Jurkat, Clone E6-1 (cell line): ENCODE results near the gene CORO1C.
A peak's percentile ranks its signal among the peaks of the same experiment; 100 is the strongest.

Source experiments
- DNase-seq: peaks from one replicate; pipeline ENCODE4 v3.0.0-alpha.2; 2011; ENCODE audit warnings: low read depth, low spot score
- H3K4me3 ChIP-seq: 2 replicates; pipeline ENCODE4 v1.5.1; 2011; ENCODE audit warnings: mild to moderate bottlenecking, low read length, control low read depth, moderate library complexity

Gene CORO1C

DNA sequence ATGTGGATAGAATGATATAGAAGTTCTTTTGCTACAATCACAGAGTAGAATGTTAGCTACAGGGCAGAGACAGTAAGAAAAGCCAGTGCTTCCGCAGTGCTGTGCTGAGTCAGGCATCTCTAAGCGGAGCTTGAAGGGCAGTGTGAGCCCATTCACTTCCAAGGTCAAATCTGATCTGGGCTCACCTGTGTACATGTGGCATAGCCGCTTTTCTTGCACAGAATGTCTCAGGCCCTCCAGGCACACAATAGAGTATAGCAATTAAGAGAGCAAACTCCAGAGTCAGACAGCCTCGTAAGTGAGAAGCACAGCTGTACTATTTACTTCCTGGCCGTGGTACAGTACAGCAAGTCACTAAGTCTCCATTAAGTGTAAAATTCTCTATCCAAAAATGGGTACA is 26.8 kb downstream of the CORO1C start:
- no peak for DNase-seq
- H3K4me3 ChIP-seq: no peak overlapping the region

DNA sequence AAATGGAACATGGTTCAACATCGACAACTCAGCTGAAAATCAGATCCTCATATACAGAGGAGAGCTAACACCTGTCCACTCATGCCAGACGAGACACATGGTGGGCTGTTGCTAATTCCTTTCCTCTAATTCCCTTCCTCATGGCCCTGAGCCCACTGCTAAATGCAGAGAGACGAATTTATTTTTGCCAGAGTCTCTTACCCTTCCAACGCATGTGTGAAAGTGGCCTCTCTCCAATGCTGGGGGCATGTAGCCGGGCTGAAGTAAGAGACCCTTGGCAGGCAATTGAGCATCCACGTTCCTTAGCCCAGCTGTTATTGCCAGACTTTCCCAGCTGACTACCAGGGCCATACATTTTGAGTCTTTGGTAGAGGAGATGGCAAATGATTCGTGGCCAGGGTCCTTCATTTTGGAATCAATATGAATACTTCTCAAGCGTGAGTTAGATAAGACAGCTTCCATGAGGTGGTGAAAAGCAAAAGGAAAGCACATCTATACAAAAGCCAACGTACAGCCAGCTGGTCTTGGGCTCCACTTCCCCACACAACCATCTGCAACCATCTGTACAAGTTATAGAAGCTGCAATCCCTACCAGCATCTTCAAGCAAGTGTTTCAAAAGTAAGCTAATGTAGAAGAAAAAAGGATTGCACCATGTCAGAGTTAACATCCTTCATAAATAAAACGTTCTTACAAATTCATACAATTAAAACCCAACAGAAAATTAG is 28.6 kb downstream of the CORO1C start:
- DNase-seq: no peak
- no peak overlapping the region for H3K4me3 ChIP-seq

DNA sequence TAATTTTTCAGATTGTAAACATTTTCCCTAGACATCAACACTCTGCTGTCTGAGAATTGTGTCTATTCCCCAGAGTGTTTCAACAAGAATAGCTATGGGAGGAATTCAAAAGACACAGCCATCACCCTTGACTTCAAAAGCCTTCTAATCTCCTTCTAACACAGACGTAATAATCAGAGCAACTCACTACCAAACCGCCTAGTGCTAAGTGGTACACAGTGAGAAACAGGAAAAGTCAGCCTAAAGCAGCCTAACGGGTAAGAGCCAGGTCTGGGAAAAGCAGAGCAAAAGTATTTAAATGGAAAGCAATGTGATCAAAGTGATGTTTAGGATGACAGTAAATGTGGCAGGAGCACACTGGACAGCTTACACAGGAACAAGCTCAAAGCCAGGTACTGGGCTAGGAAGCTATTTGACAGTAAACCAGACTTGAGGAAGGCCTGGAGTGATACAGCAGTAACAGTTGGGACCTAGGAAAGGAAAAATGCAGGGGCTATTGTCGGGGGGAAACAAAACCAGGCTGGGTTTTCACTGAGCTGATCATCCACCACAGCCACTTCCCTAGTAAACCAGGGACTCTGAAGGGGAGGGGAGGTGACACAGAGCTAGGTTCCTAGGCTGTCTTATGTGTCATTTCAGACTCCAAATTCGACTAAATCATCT is 29.4 kb downstream of the CORO1C start:
- no peak overlapping the region for H3K4me3 ChIP-seq
- DNase-seq: no peak

DNA sequence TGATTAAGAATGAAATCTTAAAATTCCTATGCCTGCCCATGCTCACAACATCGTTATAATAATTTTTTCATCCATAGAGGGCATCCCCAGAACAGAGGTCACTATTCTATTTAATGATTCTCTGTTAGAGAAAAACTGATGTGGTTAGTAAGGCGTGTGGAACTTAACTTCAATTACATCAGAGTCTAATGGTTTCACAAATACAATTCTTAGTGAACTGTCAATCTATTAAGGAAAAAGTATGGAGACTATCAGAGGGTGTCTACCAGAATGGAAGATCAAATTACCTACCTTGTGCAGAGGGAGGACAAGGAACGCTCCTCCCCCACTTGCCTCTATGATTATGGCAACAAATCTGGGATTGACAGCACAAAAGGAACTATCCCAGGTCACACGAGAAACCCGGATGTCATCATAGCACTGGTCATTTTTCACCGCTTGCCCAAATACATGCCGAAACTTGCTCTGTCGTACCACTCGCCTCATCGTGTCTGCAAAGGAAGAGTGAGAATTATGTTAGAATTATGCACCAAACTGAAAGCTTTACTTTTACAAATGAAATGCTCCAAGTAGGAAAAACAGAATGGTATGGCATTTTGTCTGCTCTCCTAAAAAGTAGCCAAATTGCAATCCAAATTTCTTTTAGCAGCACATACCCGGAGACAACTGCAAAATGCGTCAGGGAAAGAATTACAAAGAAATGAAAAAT is 30.3 kb downstream of the CORO1C start:
- no peak for DNase-seq
- no peak overlapping the region for H3K4me3 ChIP-seq

DNA sequence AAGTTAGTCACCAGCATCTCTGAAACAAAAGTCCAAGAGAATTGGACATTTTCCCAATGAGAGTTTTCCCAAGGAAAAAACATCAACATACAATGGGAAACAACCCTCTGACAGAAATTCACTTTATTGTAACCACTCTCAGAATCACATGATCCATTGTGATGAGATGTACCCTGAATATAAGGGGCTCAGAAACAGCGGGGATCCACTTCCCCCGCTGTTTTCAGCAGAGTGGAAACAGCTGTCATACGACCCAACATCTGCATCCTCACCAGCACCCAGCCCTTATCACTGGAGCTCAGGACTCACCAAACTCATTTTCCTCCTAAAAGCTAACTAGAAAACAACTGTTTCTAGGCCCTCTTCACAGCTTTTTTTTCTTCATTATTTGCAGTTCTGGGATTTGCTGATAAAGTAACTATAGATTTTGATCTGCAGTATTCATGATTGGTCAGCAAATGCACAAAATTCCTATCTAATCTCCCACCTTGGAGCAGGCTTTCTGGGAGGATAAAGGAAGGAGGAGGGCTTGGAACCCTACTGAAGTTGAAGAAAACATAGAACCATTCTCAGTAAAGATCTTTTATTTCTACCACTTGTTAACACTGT is 31.3 kb downstream of the CORO1C start:
- no peak overlapping the region for H3K4me3 ChIP-seq
- no peak for DNase-seq

DNA sequence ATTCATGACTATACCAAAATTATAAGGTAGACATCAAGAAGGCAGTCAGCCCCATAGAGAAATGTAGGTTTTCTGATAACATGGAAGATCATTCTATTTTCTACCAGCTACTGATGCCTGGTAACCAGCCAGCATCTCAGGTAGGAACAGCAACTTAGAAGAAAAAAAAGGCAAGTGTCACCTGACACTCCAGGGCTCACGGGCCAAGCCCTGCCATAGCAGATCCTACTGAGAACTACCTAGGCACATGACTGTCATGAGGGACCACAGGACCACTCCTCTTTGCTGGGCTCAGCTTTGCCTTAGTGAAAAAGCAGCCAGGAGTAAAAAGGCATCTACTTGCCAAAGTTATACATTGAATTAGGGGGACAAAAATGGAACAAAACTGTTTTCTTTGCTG is 33.4 kb downstream of the CORO1C start:
- no peak overlapping the region for H3K4me3 ChIP-seq
- no peak for DNase-seq

DNA sequence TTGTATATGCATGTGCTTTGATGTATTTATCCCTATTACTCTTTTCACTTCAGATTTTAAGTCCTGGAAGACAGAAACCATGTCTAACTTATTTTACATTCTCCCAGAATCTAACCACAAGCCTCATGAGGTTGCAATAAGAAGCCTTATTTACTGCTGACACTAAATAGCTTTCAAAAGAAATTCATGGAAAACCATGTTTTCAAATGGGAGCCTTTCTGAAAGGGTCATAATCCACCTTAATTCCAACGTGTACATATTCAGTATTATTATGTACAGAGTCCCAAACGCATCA is 34.4 kb downstream of the CORO1C start:
- no peak for DNase-seq
- H3K4me3 ChIP-seq: no peak overlapping the region

DNA sequence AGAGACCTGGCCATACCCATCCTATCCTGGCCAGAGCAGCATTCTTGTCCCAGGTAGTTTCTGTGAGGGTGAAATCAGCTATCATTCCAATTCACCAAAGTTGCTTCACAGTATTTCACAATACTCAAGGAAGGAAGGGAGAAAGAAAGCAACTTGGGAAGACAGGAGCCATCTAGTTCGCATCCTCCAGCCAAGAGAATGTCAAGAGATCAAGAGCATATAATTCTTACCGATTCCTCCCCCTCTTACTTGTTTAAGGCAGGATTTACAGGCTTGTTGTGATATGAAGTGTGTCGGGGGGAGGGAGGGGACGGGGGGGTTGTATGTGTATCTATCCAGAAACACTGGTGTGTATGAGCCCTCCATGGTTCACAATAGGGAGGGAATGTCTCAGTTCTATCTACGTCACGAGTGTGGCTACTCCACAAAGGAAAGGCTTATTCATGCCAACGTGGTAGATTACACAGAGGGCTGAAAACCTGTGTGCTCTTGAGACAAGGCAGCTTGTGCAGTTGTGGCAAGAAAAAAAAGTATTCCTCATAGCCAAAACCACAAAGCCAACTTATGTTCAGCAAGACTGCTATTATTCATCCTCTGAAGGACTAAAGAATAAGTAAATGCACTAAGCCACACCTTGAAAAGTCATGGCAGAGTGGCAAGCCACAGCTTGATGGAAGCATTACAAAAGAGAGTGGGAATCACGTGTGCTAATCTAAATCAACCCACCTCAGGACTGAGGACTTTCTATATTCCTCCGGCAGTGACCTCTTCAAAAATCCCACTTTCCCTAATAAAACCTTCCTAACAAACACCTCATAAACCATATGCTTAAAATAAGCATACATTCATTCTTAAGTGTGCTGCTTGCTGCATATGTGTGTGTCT is 35.0 kb downstream of the CORO1C start:
- DNase-seq: peak; percentile 92
- peak overlapping the region; percentile 11 for H3K4me3 ChIP-seq

DNA sequence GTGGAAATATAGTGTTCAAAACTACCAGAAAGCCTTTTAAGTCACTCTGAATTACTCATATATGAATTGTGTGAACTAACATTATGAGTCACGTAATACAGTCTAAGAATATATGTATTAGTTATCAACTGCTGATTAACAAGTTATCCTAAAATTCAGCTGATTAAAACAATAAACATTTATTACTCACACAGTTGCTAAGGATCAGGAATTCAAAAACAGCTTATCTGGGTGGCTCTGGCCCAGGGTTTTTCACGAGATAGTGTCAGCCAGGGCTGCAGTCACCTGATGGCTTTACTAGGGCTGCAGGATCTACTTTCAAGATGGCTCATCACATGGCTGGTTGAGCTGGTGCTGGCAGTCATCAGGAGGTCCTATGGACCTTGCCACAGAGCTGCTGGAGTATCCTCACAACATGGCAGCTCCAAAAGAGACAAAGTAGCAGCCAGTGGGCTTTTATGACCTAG is 36.5 kb downstream of the CORO1C start:
- H3K4me3 ChIP-seq: no peak overlapping the region
- no peak for DNase-seq

DNA sequence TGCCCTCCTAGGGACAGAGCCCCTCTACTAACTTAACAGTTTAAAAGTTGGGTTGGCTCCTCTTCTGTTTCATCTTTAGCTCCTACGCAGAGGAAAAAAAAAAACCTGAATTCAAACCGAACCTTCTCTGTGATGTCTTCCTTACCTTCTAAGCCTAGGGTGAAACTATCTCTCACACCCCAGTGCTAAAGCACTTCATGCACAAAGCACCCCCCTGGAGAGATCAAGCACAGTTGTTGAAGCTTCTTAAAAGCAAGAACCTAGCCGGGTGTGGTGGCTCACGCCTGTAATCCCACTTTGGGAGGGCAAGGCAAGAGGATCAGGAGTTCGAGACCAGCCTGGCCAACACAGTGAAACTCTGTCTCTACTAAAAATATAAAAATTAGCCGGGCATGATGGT is 37.6 kb downstream of the CORO1C start:
- no peak overlapping the region for H3K4me3 ChIP-seq
- no peak for DNase-seq

DNA sequence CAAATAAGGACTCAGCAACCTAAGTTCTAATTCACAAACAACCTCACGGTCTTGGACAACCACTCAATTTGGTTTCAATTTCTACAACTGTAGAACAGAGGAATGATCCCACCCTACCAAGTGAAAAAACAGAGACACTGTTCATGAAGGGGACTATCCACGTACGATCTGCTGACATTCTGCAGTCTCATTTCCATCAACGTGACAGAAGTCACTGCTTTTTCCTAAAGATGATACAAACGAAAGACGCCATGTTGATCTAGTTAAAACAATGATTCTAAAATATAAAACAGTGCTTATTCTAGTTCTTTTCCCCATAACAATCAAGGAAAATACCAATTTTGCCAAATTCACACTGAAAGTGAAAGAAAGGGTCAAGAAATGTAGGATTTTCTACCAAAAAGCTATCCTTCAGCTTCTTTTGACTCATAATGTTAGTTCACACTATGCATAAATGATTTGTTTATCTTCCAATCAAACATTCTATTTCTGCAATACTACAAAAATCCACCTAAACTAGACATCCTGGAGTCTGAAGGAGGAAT is 38.1 kb downstream of the CORO1C start:
- DNase-seq: no peak

DNA sequence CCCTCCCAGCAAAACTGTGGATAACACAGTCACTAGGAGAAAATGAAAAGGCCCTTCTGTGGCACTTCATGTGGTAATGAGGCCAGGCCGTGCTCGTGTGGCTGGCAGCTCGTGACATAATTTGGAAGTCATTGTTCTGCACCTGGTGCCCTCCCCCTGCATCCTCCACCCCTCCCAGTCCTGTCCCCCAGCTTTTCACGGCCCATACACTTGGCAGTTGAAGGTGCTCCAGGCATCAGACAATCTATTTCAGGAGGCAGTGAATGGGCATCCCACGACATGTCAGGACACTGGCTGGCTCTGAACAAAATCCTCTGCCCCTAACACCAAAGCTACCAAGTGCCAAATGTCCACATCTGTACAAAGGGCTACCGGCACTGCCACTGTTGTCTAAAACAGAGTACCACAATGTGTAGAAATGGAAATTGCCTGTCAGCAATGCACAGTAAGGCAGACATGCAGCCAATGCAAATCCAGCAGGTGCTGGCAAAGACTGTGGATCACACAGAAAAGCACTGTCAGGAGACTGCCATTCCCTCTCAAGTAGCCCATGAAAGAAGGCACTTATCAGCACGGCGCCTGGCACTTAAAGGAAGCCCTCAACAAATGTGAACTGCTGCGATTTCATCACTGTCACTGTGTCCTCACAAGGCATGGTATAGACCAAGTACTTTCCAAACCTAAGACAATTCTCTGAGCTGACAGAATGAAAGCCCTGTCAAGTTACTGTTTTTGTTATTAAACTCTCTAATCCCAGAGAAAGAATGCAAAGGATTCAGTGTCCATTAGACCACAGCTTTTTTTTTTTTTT is 39.1 kb downstream of the CORO1C start:
- no peak overlapping the region; the same call in 1 of the 2 replicates for H3K4me3 ChIP-seq
- peak; percentile 45 for DNase-seq

More for the DNA sequence above, 38.1 kb downstream of the CORO1C start:
- no peak overlapping the region for H3K4me3 ChIP-seq

DNA sequence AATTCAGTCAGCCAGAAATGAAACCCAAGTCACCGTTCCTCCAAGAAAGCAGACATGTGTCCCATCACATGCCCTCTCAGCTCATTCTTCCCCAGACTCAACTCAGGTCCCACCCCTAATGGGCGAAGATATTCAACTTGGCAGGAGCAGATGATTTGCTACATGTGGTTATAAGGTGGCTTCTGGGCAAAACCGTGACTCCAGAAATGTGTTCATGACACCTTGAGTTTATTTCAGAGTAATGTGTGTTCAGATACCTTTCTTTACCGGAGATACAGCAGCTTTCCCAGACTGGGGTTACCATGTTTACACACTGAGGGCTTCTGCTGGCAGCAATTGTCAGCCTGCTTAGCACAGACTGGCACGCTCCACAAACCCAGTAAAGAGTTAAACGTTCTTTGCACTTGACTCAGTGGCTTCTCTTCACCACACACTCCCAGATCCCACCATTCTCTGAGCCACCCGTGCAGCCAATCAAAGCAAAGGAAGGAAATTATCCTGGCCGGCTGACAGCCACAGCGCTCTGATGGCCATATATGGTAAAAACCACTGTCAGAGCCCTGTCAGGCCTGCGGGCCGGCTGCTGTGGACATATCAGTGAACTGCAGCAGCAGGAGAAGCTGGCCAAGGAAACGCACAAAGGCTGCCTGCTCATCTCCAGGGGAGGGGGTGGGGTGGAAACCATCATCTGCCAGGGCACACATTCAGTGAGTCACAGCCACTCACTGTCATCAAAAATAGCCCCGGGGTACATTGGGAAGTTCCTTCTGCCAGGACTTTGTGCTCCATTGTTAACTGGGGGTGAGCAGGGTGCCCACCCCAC is 39.9 kb downstream of the CORO1C start:
- peak; percentile 67 for DNase-seq
- peak overlapping the region; percentile 33 for H3K4me3 ChIP-seq

DNA sequence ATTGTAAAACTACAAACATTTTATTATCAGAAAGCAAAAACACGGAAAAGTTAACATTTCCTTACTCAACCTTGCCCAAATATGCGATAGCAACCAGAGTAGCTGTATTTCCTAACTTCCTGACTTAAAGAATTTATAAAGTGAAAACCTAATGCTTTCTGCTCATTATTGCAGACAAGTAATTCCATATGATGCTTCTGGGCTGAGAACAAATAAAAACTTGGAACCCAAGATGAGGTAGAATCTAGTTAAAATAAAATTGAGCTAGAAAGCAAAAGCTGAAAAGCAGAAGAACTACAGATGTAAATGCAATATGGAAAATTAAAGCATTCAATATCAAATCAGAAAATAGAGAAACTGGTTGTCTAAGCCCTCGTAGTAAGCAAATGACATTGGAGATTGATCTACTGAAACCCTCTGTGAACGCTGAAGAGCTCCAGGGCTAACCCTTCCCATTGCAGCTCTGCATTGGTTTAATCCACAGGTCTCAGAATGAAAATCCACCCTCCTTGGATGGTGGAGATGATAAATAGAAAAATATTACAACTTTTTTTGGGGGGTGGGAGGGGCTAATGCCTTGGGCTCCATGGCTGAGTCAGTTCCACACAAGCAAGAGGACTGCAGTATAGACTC is 40.7 kb downstream of the CORO1C start:
- peak overlapping the region; percentile 33 for H3K4me3 ChIP-seq
- no peak for DNase-seq

DNA sequence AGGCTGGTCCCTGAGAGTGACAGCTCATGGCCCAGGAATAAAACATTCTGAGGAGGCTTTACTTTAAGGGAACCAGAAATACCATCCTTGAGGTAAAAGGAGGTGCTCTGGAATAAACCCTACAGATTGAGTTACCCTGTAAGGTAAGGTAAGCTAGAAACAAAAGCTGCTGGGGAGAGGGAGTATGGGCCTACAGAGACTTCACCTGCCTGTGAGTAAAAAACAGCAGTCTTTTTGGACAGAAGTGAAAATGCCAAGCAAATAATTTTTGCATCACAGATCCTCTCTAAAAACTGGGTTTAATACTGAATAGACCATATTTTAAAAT is 41.2 kb downstream of the CORO1C start:
- DNase-seq: no peak
- no peak overlapping the region; the same call in 1 of the 2 replicates for H3K4me3 ChIP-seq

DNA sequence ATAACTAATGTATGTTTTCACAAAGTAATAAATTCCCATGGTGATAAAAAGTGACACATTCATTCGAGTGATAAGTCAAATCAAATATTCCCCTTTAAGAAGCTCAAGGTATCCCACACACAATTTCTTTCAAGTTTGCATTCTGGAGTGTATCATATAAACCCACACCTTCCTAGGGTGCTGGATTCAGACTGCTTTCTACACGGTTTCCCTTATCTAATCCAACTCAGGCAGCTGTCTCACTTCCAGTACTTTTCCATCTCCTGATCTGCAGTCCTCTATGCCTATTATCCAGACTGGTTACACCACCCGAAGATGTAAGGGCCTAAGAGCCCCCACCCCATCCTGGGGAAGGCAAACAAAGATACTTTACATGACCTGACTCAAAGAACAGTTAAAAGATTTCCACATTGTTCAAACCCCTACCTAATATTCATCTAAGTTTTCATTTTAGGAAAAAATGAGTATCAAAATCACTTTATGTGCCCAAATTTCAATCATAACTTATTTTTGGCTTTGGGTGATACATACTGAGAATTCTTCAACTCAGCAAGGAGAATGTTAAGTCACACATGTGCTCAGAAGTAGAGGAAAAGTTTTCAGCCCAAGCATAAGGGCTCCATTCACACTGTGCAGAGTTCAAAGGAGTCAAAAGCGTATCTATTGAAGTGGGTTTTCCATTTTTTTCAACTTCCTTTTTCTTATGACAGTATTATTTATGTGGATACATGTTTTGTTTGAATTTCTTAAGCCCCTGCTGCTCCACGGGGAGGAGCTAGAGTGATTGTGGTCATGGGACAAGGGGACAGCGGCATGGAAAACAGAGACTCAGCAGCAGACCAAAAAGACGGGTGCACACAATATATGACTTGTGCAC is 41.8 kb downstream of the CORO1C start:
- peak; percentile 87 for DNase-seq
- no peak overlapping the region; the same call in 1 of the 2 replicates for H3K4me3 ChIP-seq
